ENCODE measurements around the gene INO80B.

DNA sequence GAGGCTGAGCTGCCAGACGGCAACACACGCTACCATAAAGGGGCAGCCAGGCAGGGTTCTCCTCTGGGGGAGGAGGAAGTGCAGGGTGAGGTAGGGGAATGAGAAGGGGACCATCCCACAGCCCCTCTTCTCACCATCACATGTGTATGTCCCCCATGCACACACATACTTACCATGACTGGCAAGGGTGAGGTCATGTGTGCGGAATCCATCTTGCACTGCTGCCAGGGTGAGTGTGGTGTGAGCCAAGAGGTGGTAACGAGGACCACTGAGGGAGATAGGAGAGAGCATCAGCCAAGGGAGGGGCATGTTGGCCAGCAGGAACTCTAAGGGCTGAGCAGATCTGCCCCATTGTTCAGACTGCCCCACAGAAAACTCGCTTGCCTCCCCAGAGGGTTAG, 26.2 kb upstream of the INO80B start:
- TF ChIP-seq POLR2AphosphoS5 (IDR thresholded peaks at IDR 0.05): no peak
- TF ChIP-seq TAF1 (IDR thresholded peaks at IDR 0.05; ENCODE audit: low read depth): no peak
- TF ChIP-seq, protein P1, sequence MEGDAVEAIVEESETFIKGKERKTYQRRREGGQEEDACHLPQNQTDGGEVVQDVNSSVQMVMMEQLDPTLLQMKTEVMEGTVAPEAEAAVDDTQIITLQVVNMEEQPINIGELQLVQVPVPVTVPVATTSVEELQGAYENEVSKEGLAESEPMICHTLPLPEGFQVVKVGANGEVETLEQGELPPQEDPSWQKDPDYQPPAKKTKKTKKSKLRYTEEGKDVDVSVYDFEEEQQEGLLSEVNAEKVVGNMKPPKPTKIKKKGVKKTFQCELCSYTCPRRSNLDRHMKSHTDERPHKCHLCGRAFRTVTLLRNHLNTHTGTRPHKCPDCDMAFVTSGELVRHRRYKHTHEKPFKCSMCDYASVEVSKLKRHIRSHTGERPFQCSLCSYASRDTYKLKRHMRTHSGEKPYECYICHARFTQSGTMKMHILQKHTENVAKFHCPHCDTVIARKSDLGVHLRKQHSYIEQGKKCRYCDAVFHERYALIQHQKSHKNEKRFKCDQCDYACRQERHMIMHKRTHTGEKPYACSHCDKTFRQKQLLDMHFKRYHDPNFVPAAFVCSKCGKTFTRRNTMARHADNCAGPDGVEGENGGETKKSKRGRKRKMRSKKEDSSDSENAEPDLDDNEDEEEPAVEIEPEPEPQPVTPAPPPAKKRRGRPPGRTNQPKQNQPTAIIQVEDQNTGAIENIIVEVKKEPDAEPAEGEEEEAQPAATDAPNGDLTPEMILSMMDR (IDR thresholded peaks at IDR 0.05; ENCODE audit: poor library complexity, severe bottlenecking): no peak
- no peak for TF ChIP-seq RAD21 (conservative IDR thresholded peaks at IDR 0.05)
- TF ChIP-seq EZH2 (IDR thresholded peaks at IDR 0.05; ENCODE audit: borderline replicate concordance, insufficient read depth, low read length, poor library complexity, severe bottlenecking): no peak

Data from neural cell (in vitro differentiated cells).